HUES6 (cell line): ENCODE data around the gene SNX15.
"Not testable (repeated sequence)": the region's sequence is repeated elsewhere in the genome, so short reads cannot be mapped to it uniquely, and the experiment has no call there.

ENCODE experiments used
- H3K27ac ChIP-seq: 2 replicates; pipeline ENCODE4 v1.7.0; 2013; ENCODE audit warnings: low read depth, mild to moderate bottlenecking, low read length, inconsistent platforms
- H3K27me3 ChIP-seq: 2 replicates; pipeline ENCODE4 v1.6.1; 2013; ENCODE audit warnings: low read length; ENCODE audit not compliant: control insufficient read depth, insufficient read depth
- H3K36me3 ChIP-seq: 2 replicates; pipeline ENCODE4 v1.6.1; 2013; ENCODE audit warnings: low read length; ENCODE audit not compliant: control insufficient read depth, insufficient read depth
- H3K4me1 ChIP-seq: 2 replicates; pipeline ENCODE4 v1.6.1; 2013; ENCODE audit warnings: low read length; ENCODE audit not compliant: control insufficient read depth, insufficient read depth
- H3K4me3 ChIP-seq: 2 replicates; pipeline ENCODE4 v1.5.1; 2013; ENCODE audit warnings: low read depth, low read length
- H3K9ac ChIP-seq: one replicate; pipeline ENCODE4 v1.6.1; 2013; ENCODE audit warnings: mild to moderate bottlenecking, low read length
- H3K9me3 ChIP-seq: 2 replicates; pipeline ENCODE4 v1.6.1; 2013; ENCODE audit warnings: low read depth, low read length; ENCODE audit not compliant: control insufficient read depth, insufficient read depth

The SNX15 gene

GRCh38 chr11:65027213-65028067, at the start of gene SNX15:
TSS of gene SNX15 (plus strand) at chr11:65027439. CDS start at chr11:65027538, 99 bp downstream.
- peak within 1 kb of the TSS; percentile 76 for H3K4me3 ChIP-seq
- no peaks in the 10 kb centered on the region for H3K9me3 ChIP-seq
- no peaks in the 10 kb centered on the region for H3K27me3 ChIP-seq
- peak within 1 kb of the TSS; percentile 75 for H3K9ac ChIP-seq
- peaks cover under 1% of the 10 kb centered on the region; the same call in 1 of the 2 replicates for H3K36me3 ChIP-seq
- H3K27ac ChIP-seq, result peak within 1 kb of the TSS; percentile 49; the same call in 1 of the 2 replicates
- H3K4me1 ChIP-seq, result peaks cover 8% of the 10 kb centered on the region; the same call in 1 of the 2 replicates

- not testable (repeated sequence) for H3K27me3 ChIP-seq, H3K9me3 ChIP-seq, H3K9ac ChIP-seq, H3K27ac ChIP-seq, H3K4me3 ChIP-seq, H3K36me3 ChIP-seq, H3K4me1 ChIP-seq
Measured at GRCh38 chr11:64983339-64983738, 43.9 kb upstream of the SNX15 start.

- H3K9me3 ChIP-seq, result no peaks in the 10 kb centered on the region
- H3K9ac ChIP-seq, result no peak overlapping the region
- H3K4me3 ChIP-seq, result no peak overlapping the region
- H3K27ac ChIP-seq, result no peak overlapping the region
- no peaks in the 10 kb centered on the region for H3K27me3 ChIP-seq
- H3K36me3 ChIP-seq, result no peaks in the 10 kb centered on the region
- no peaks in the 10 kb centered on the region for H3K4me1 ChIP-seq
Measured at GRCh38 chr11:64987998-64988854, 39.0 kb upstream of the SNX15 start.

- Histone ChIP-seq H3K27me3 (no peaks in the 10 kb centered on the region), H3K9me3 (no peaks in the 10 kb centered on the region), H3K9ac (no peak overlapping the region), H3K4me1 (no peaks in the 10 kb centered on the region), H3K4me3 (no peak overlapping the region), H3K36me3 (no peaks in the 10 kb centered on the region), H3K27ac (no peak overlapping the region)
Measured at GRCh38 chr11:64989416-64989815, 37.8 kb upstream of the SNX15 start.

GRCh38 chr11:64990222-64990923, 36.9 kb upstream of the SNX15 start:
- Histone ChIP-seq H3K9me3 (no peaks in the 10 kb centered on the region), H3K9ac (no peak overlapping the region), H3K27me3 (no peaks in the 10 kb centered on the region), H3K4me3 (no peak overlapping the region), H3K27ac (no peak overlapping the region), H3K36me3 (no peaks in the 10 kb centered on the region), H3K4me1 (no peaks in the 10 kb centered on the region)

GRCh38 chr11:64994318-64994717, 32.9 kb upstream of the SNX15 start:
- H3K4me1 ChIP-seq, result peaks cover 12% of the 10 kb centered on the region
- H3K9ac ChIP-seq, result no peak overlapping the region
- H3K36me3 ChIP-seq, result no peaks in the 10 kb centered on the region
- no peaks in the 10 kb centered on the region for H3K9me3 ChIP-seq
- no peak overlapping the region for H3K4me3 ChIP-seq
- no peak overlapping the region for H3K27ac ChIP-seq
- H3K27me3 ChIP-seq, result no peaks in the 10 kb centered on the region

GRCh38 chr11:64996327-64996709, 30.9 kb upstream of the SNX15 start:
- Histone ChIP-seq H3K9ac (no peak overlapping the region), H3K4me3 (peak overlapping the region; percentile 13; the same call in 1 of the 2 replicates), H3K9me3 (no peaks in the 10 kb centered on the region), H3K27me3 (no peaks in the 10 kb centered on the region), H3K27ac (no peak overlapping the region), H3K36me3 (no peaks in the 10 kb centered on the region), H3K4me1 (peaks cover 12% of the 10 kb centered on the region)

- Histone ChIP-seq H3K27me3 (no peaks in the 10 kb centered on the region), H3K4me1 (peaks cover 12% of the 10 kb centered on the region), H3K36me3 (no peaks in the 10 kb centered on the region), H3K9me3 (no peaks in the 10 kb centered on the region), H3K27ac (no peak within 1 kb of the TSS), H3K4me3 (peak within 1 kb of the TSS; percentile 24; the same call in 1 of the 2 replicates), H3K9ac (no peak within 1 kb of the TSS)
Measured at GRCh38 chr11:64996710-64997380, 30.4 kb upstream of the SNX15 start, which contains the start of gene BATF2. TSS of gene BATF2 (minus strand) at chr11:64996971. CDS start at chr11:64996914, 57 bp downstream.

GRCh38 chr11:64998141-64998540, 29.1 kb upstream of the SNX15 start:
- Histone ChIP-seq H3K36me3 (no peaks in the 10 kb centered on the region), H3K27ac (no peak overlapping the region), H3K4me3 (no peak overlapping the region), H3K4me1 (peaks cover 12% of the 10 kb centered on the region), H3K9me3 (no peaks in the 10 kb centered on the region), H3K9ac (no peak overlapping the region), H3K27me3 (no peaks in the 10 kb centered on the region)

GRCh38 chr11:64998690-64999431, 28.4 kb upstream of the SNX15 start:
- Histone ChIP-seq H3K36me3 (no peaks in the 10 kb centered on the region), H3K9ac (no peak overlapping the region), H3K27ac (no peak overlapping the region), H3K4me1 (peaks cover 12% of the 10 kb centered on the region), H3K9me3 (no peaks in the 10 kb centered on the region), H3K4me3 (no peak overlapping the region), H3K27me3 (no peaks in the 10 kb centered on the region)
